ENCODE data around the gene PAX8. TPM values are rescaled to one million over a fixed set of nuclear protein-coding genes. Genes with fewer than 3 reads are reported as not detected.

The PAX8 gene
- total RNA-seq, 1 donor from 2014 or later = 0.07 TPM

DNA sequence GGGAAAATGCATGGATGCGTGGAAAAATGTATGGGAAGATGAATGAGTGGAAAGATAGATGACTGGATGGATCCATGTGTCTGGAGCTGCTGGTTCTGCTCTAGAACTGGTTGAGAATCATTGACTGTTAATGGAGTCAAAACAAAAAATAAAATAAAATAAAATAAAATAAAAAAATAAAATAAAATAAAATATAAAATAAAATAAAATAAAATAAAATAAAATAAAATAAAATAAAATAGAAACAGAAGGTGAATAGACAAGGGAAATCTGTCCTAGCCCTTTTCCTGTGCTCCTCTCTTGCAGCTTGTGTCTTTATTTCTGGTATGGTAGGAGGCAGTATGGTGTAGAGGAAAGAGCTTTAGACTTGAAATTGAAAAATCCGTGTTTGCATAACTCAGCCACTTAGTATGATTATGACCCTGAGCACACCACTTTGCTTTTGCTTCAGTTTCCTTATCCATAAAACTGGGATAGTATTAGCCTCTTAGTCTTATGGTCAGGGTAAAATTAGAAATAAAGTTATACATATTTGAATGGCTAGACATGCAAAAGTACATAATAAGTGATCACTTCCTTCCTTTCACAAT is 54.0 kb downstream of the PAX8 start:
- DNase-seq (ENCODE audit: low read depth, low spot score) = no peak

DNA sequence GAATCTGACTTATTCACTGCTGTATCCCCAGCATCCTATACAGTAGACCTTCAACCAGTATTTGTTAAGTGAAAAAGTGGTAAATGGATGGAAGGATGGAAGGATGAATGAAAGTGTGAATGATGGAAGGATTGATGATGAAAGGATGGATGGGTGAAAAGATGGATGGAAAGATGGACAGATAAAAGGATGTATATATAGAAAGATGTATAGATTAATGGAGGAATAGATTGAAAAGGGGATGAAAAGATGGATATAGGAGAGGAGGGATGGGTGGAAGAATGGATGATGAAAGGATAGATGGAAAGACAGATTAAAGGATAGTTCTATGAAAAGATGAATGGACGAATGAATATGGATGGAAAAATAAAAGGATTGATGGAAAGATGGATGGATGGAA is 54.9 kb downstream of the PAX8 start:
- no peak for DNase-seq (ENCODE audit: low read depth, low spot score)

DNA sequence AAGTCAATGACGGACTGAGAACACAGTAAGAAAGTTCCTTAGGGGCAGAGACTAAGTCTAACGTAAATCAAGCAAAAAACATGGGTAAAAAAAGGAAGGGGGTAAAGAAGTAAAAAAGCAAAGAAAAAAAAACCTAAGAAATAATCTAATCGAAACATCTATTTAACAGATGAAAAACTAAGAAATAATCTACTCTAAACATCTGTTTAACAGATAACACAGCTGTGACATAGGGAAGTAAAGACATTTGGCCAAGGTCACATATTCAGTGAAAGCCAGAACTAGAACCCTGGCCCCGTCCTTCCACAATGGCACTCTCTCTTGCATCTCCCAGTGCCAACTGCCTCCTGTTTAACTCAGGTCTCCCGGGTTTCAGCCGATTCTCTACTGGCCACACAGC is 56.9 kb downstream of the PAX8 start:
- no peak for DNase-seq (ENCODE audit: low read depth, low spot score)

DNA sequence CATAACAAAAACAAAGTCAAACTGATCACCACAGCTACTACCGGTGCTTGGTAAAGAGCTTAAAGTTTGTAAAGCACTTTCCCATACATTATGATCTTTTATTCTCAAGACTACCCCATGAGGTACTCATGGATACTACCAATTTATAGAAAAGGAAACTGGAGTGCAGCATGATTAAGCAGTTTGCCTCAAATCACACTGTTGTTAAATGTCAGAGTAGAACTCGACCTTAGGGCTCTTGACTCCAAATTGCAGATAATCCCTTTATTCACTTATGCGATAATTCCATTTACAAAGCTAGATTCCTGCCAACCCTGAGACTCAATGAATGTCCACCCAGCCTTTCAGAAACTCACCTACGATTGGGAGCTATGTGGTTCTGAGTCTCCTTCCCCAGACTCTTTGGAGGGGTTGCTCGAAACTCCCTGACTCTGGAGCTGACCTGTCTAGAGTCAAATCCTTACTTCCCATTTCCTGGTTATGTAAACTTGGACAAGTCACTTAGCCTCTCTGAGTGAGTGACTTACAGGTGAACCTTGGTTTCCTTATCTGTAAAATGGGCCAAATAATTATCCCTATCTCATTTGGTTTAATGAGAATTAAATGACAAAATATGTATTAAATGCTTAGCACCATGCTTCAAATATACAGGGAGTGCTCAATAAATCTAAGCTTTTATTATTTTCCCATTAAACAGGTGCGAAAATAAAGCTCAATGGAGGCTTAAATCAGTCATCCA is 57.6 kb downstream of the PAX8 start:
- no peak for DNase-seq (ENCODE audit: low read depth, low spot score)

DNA sequence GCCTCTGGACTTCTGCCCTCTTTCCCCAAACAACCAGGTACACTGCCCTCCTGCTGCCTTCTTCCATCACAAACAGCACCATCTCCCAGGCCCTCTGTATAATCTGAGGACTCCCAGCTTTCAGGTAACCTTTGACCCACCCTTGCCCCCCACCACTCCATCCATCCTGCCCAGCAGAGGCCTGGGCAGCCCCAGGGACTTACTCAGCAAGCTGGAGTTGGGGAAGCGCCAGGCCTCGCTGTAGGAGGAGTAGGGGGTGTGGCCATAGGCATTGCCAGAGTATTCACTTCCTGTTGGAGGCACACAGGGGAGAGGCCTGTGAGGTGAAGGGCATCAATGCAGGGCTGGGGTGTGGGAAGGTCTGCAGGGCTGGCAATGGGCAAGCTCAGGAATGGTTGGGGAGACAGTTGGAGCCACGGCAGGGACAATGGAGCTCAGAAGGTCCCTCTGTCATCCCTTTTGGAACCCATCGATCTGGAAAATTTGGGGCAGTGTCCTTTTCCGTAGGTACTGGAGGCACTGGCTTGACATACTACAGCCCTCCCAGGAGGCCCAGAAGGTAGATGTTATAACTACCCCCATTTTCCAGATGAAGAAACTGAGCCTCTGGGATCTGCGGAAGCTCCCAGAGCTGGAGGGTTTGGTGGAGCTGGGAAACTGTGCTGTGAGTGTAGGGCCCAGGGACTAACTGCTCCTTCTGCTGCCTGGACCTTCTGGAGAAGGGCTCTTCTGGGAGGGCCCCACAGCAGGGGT is 58.7 kb downstream of the PAX8 start:
- DNase-seq (ENCODE audit: low read depth, low spot score) = no peak

DNA sequence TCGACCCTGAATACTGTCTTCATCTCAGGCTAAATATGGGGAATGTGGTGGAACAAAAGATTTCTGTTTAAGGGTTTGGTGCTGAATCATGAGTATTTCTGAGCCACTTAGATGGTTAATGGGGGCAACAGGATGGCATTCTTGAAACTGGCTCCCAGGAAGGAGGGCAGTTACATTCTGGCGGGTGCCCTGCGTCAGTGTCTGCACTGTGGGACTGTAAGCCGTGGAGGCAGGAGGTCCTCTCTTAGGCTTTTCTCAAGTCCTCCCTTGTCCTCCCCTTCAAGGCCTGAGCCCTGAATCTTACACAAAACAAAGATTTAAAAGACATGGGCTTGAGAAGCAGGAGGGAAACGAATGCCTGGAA is 59.2 kb downstream of the PAX8 start:
- no peak for DNase-seq (ENCODE audit: low read depth, low spot score)

DNA sequence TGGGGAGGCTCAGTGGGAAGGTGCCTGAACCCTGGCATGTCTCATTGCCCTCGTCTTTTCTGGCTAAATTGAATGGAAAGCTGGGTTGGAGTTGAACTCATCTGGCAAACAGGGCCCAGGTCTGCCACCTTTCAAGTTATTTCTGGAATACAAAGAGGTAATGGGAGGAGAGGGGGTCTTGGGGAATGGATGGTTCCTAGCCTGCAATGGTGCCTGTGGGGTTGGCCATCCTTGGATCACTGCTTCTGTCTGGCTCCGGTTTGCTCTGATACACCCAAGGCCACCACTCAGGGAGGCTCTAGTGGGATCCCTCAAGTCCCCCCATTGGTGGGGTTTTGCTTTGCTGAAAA is 59.7 kb downstream of the PAX8 start:
- DNase-seq (ENCODE audit: low read depth, low spot score) = no peak

DNA sequence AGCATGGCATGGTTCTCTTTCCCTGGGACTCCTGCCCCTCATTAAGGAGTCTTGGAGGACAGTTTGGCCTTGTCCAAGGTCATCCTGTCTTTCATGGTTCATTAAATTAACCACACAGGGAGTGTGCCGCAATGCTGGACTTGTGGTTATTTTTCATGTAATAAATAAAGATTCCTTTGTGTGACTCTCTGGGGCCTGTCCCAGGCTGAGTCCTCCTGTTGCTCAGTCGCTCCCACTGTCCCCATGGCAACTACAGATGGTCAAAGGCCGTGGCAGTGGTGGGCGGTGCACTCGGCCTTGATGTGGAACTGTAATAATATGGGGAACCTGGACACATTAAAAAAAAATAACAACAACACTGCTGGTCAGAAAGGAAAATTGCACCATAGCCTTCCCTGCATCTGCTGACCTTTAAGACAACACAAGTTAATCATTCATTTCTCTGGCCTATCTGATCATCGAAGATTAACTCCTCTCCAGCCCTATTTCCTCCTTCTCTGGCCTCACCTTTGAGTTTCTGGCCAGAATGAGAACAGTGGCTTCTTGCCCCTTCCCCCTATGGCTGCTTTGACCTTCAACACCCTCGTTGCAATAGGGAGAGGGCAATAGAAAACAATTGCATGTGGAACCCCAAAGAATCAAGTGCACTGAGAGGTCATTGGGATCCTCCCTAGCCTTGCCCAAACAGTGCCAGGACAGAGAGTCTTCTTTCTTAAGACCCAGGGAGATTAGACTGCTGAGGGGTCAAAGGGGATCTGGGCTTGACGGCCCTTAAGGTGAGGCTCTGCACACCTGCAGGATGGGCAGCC is 60.2 kb downstream of the PAX8 start:
- no peak for DNase-seq (ENCODE audit: low read depth, low spot score)

DNA sequence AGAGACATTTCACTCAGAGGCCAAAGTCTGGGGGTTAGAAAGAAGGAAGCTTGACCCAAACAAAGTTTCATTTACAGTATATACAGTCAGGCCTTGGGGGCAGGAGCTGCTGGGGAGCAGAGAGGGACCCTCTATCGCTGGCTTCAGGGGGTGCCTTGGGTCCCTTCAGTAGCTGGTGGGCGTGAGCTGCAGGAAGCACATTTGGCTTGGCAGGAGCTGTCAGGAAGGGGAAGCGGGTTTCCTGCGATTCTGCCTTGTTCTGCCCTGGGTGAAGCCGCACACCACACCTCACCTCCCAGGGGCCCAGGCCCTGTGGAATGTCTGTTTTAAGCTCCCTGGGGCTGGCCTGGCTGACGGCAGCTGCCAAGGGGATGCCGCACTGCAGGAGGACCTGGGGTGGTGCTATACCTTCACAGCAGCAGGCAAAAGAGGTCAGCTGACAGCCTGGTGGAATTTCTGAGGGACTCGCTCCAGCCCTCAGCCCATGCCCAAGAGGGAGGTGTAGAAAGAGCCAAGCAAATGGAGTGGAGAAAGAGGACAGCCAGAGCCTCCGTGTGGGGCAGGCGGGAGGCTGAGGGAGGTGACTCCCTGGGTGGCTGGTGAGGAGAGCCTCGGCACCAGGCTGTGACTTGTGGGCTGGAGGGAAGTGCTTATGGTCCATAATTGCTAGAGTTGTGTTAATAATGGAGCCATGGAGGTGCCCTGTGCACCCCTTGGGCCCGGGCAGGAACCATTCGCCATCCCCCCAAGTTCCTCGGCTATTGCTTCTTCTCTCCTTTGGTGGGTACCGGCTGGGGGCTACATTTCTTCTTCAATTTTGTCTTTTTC is 61.1 kb downstream of the PAX8 start:
- no peak for DNase-seq (ENCODE audit: low read depth, low spot score)

DNA sequence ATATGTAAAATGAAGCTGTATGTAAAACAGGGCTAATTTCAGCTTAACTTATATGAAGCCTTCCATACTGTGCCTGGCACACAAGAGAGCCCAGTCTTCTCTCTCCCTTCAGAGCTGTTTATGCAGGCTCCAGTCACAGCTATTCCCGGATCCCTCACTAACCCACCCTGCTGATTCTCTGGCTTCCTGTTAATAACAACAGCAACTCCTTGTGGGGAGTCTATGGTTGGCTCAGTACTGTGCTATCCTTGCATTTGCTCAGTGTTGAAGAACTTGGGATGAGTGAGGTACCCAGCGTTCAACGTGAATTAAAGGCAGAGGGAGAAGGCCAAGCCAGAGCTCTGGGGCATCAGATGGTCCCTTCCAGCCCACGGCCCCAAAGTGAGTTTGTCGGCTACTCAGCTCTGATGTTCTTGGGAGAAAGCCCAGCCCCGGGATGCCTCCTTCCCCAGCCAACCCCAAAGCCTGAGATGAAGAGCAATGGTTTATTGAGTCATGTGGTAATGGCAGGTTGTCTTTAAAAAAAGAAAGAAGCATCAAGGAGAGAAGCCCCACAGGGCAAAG is 61.7 kb downstream of the PAX8 start:
- DNase-seq (ENCODE audit: low read depth, low spot score) = no peak

DNA sequence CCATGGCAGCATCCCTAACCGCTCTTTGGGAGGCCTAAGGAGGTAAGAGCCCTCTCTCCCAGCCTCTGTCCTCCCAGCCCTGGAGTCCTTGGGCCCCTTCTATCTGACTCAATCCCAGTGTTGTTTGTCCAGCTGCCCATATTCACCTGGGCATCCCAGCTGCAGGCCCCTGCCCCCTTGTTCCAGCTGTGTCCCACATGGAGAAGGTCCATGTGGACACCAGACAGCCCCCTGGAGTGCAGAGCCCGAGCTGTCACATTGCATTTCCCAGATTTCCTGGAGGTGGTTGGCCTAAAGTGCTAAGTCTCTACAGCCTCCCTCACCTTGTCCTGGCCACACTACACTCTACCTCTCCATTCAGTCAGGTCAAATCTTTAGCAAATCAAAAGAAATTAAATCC is 62.4 kb downstream of the PAX8 start:
- DNase-seq (ENCODE audit: low read depth, low spot score) = no peak

DNA sequence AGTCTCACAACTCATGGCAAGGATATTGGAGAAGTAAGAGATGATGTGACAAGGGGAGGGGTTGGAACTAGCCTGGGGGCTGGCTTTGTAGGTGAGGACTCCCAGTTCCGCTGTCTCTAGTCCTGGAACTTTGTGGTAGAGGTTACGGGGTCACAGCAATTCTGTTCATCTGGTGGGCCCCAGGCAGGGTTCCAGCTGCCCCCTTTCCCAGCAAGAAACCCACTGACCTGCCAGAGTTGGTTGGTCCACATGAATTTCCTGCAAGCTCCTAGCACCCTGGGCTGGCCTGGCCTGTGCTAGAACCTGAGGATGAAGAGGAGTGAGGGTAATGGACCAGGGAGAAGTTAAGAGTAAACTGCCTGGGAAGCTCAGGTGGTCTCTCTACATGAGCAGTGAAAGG is 63.7 kb downstream of the PAX8 start:
- DNase-seq (ENCODE audit: low read depth, low spot score) = no peak

DNA sequence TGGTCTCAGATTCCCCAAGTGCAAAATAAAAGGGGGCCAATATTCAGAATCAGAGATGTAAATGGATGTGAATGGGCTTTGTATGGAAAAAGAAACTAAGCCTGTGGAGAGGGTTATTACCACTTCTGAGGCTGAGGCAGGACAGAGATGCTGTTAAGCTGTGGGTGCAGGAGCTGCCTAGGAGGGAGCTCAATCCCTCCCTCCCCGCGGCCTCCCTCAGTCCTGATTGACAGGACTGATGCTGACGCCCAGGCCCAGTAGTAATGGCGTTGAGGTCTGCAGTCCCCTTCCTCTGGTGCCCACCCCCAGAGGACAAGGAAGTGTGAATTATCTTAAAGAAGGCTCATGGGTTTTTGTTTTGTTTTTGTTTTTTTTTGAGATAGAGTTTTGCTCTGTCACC is 64.6 kb downstream of the PAX8 start:
- DNase-seq (ENCODE audit: low read depth, low spot score) = no peak

DNA sequence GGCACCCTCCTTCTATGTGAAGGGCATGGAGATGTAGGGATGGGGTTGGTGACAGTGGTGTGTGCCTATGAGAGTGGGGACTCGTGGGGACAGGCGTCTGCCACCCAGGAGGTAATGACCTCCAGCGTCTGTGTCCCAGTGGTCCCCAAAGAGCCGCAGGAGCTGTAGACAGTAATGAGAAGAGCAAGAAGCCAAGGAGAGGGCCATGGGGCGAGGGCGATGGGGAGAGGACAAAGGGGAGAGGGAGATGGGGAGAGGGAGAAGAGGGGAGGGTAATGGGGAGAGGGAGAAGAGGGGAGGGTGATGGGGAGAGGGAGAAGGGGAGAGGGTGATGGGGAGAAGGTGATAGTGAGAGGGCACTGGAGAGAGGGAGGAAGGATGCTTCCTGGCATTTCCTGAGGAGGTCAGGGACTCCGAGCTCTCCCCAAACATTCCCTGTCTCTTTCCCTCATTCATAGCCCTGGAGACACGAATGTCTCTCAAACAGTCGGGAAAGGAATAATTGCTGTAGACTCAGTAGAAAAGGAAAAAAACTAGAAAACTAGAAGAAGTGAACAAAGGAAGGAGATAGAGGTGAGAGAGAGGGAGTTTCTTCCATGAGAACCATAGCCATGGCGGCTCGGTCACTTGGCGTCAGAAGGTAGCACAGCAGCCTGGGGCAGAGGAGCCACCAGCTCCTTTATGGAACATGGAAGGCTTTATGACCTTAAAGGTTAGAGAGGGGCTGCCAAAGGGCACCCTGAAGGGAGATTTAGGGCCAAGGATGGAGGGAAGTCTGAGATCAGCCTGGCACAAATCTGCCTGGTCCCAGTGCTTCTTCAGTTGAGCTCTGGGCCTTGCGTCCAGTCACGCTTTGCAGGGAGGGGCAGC is 65.4 kb downstream of the PAX8 start:
- DNase-seq (ENCODE audit: low read depth, low spot score) = no peak

DNA sequence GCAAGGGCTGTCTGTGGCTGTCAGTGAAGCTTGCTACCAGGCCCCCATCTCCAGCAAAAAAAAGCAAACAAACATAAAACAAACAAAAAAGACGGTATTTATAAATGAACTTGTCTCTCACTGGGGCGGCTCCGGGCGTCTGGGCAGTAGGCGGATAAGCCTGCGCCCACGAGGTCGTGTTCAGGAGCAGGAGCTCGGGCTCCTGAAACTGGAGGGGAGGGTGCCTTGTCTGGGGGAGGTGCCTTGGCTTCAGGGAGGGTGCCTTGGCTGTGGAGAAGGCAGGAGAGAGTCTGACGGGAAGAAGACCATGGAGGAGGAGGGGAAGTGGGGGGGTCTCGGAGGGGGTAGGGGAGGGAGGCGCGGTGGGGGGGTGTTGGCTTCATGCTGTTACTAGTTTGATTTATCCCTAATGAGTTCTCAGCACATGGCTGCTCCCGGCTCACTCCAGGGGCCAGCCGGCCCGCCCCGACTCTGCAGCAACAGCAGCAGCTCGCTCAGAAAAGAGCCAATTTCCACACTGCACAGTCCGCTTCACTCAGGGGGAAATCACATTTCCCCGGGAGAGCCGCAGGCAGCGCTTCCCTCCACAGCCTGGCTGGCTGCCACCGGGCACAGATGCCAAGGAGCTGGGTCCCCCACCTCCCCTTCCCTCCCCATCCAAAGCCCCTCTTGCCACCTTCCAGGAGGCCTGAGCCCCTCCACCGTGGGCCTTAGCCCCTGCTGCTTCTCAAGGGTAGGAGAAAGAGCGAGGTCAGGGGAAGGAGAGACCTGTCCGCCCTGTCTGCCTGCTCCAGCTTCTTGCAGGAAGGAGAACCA is 66.3 kb downstream of the PAX8 start:
- DNase-seq (ENCODE audit: low read depth, low spot score) = no peak

DNA sequence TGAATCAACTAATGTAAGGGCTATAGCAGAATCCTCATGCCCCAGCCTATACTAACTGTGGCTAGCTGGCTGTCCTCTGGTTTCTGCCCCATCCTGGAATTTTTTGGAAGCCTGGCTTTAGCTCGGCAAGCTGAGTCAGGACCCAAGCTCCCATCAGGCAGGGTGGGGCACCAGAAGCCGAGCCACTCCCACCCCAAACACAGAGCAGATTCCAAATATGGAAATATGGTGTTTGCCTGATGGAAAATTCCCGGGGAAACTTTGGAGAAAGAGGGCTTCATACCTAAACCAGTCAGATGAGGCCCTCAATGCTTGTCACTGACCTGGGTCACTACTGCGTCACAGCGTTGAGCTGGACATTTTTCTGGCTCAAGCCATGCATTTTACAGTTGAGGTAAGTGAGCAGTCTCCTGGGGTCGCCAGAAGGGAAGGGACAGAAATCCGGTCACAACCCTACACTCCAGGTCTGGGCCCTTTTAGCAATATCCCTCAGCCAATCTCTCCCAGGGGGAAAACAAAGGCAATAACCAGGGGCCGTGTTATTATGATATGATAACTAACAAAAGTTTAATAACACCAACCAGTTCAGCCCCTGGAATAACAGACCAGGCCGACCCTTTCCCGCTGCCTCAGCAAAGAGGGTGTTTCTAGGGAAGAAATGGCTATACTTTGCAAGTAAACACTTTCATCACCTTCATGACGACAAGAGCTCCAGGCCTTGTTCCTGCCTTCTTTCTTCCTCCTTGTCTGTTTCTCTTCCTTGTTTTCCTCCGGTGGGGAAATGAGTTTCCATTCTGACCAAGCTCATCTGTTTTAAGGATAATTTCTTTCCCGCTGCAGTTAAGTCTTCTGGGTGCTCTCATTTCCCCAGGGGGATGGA is 67.3 kb downstream of the PAX8 start:
- no peak for DNase-seq (ENCODE audit: low read depth, low spot score)

DNA sequence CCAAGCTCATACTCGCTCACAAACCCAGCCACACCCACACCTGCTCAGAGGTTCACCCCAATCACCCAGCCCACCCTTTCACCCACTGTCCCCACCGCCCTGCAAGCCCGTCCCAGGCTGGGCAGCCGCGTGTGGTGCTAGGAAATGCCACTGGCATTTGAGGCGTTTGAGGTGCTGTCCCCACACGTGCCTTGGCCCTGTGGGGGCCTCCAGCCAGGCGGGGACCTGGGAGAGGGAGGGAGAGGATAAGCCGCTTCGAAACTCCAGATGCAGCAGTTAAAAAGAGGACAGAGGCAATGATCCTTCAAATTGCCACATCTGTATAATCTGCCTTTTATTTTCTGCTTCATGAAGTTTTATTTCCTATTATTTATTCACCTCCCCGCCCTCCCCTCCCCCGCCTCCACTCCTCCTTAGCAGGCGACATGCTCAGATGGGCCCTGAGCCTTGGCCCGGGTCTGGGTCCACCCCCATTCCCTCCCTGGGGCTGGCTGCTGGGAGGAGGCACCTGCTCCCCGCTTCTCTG is 69.0 kb downstream of the PAX8 start:
- no peak for DNase-seq (ENCODE audit: low read depth, low spot score)

All from pulmonary artery endothelial cell (primary cell).